ENCODE data around the gene LIPJ.

The LIPJ gene, protein sequence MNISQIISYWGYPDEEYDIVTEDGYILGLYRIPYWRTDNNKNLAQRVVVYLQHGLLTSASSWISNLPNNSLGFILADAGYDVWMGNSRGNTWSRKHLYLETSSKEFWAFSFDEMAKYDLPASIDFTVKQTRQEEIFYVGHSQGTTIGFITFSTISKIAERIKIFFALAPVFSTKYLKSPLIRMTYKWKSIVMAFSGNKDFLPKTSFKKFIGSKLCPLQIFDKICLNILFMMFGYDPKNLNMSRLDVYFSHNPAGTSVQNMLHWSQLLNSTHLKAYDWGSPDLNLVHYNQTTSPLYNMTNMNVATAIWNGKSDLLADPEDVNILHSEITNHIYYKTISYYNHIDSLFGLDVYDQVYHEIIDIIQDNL

DNA sequence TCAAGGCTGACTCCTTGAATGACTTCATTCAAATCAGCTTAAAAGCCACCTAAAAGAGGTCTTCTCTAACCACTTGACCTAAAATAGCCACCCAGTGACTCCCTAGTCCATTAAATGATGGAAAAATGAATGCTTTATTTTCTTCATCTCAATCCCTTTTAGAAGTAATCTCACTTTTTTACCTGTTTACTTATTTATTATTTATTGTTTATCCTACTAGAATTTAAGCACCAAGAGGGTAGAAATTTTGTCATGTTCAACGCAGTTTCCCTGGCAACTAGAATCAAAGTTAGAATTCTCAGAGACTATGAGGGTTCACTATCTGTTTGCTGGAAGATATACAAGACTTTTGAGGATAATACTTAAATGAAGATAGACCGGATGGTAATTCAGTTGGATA lies at the start of gene LIPJ:
Gene LIPJ (plus strand): TSS at position 301 of the 400 bp plus-strand sequence. CDS start 3,926 bp downstream, outside the sequence.
- Mint-ChIP-seq H3K9me3 (no peaks in the 10 kb centered on the region), H3K4me3 (no peak within 1 kb of the TSS), H3K4me1 (peaks cover 5% of the 10 kb centered on the region), H3K36me3 (no peaks in the 10 kb centered on the region), H3K27ac (no peak within 1 kb of the TSS), H3K27me3 (no peaks in the 10 kb centered on the region)
- ATAC-seq (ENCODE audit: low read depth): no peak
- no peak for DNase-seq (ENCODE audit: low spot score in 2 of 2)

DNA sequence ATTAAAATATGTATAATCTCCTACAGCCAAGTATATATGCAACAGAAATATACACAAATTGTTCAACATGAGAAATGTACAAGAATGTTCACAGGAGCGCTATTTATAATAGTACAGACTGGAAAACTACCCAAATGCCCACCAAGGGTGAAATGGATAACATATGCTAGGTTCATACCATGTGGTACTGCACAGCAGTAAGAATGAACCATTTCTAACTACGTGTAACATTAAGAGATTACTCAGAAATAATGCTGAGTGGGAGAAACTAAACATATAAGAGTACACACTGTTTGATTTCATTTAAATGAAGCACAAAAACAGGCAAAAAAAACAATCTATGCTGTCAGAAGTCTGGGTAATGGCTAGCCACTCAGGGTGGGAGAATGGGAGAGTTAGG lies 49.2 kb upstream of the LIPJ start:
- Mint-ChIP-seq H3K27ac (no peak overlapping the region), H3K4me1 (no peaks in the 10 kb centered on the region), H3K36me3 (peaks cover 4% of the 10 kb centered on the region), H3K27me3 (no peaks in the 10 kb centered on the region), H3K4me3 (no peak overlapping the region), H3K9me3 (no peaks in the 10 kb centered on the region)
- DNase-seq (ENCODE audit: low spot score in 2 of 2): no peak
- ATAC-seq (ENCODE audit: low read depth): no peak

GRCh38 chr10:88538048-88538447 lies 48.5 kb upstream of the LIPJ start:
- Mint-ChIP-seq H3K9me3 (no peaks in the 10 kb centered on the region), H3K36me3 (peaks cover 4% of the 10 kb centered on the region), H3K4me1 (no peaks in the 10 kb centered on the region), H3K27ac (no peak overlapping the region), H3K4me3 (no peak overlapping the region), H3K27me3 (no peaks in the 10 kb centered on the region)
- ATAC-seq (ENCODE audit: low read depth): no peak
- DNase-seq (ENCODE audit: low spot score in 2 of 2): no peak

- Mint-ChIP-seq H3K4me1 (no peaks in the 10 kb centered on the region), H3K27ac (no peak overlapping the region), H3K36me3 (peaks cover 2% of the 10 kb centered on the region), H3K9me3 (no peaks in the 10 kb centered on the region), H3K4me3 (no peak overlapping the region), H3K27me3 (no peaks in the 10 kb centered on the region)
- DNase-seq (ENCODE audit: low spot score in 2 of 2): no peak
- ATAC-seq (ENCODE audit: low read depth): no peak
Observed at GRCh38 chr10:88540351-88540750, 46.2 kb upstream of the LIPJ start.

GRCh38 chr10:88541116-88541626 lies 45.4 kb upstream of the LIPJ start:
- no peaks in the 10 kb centered on the region for H3K9me3 Mint-ChIP-seq
- ATAC-seq (ENCODE audit: low read depth) (no peak), DNase-seq (ENCODE audit: low spot score in 2 of 2) (no peak)
- peaks cover 2% of the 10 kb centered on the region for H3K36me3 Mint-ChIP-seq
- no peaks in the 10 kb centered on the region for H3K27me3 Mint-ChIP-seq
- H3K4me3 Mint-ChIP-seq: no peak overlapping the region
- no peaks in the 10 kb centered on the region for H3K4me1 Mint-ChIP-seq
- no peak overlapping the region for H3K27ac Mint-ChIP-seq

DNA sequence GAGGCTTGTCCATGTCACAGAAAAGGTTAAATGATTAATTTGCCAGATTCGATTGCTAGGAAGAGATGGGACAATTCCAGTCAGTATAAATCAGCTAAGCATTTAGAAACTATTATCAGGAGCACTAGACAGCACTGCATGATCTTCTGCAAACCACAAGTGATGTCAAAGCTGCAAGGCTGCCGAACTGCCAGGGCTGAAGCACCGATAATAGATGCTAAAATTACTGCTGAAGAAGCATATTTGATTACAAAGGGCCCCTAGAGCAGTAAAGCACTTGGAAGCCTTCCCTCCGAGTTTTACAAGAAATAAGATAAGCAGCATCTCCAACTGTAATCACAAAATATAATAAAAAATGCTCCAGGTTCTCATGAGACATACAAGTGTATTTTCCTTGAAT lies 44.0 kb upstream of the LIPJ start:
- ATAC-seq (ENCODE audit: low read depth): no peak
- no peaks in the 10 kb centered on the region for H3K27me3 Mint-ChIP-seq
- H3K4me1 Mint-ChIP-seq: no peaks in the 10 kb centered on the region
- no peak for DNase-seq (ENCODE audit: low spot score in 2 of 2)
- no peak overlapping the region for H3K4me3 Mint-ChIP-seq
- H3K27ac Mint-ChIP-seq: no peak overlapping the region
- H3K9me3 Mint-ChIP-seq: no peaks in the 10 kb centered on the region
- peaks cover 2% of the 10 kb centered on the region for H3K36me3 Mint-ChIP-seq

DNA sequence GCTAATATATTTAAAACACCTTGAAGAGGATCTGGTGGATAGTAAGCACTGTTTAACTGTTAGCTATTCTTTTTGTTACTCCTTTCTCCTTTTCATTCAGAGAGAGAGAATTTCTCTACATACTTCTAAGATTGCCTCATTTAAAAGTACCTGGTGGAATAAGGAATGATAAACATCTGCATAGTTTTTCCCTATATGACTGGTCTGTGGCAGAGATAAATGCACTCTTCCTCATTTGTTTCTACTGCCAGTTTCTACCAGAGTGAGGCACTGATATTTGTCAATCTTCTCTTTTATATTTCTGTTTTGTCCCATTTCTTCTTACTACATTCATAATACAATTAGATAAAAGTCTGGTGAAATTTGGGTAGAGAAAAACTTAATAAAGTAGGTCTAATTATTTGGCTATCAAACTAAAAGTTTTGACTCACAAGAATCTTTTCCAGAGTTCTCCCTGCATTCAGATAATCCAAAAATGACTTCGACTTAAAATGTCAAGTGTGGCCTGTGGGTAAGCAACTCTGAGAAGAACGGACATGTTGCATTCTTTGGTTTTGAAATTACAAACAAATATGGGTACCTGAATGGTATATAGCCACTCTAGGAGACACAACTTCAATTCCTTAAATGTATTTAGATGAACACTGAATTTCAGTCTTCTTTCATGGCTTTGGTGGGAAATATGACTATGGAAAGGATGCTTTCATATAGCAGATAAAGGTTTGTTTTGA lies 42.3 kb upstream of the LIPJ start:
- DNase-seq (ENCODE audit: low spot score in 2 of 2): no peak
- Mint-ChIP-seq H3K27ac (no peak overlapping the region), H3K27me3 (no peaks in the 10 kb centered on the region), H3K4me1 (no peaks in the 10 kb centered on the region), H3K4me3 (no peak overlapping the region), H3K9me3 (no peaks in the 10 kb centered on the region), H3K36me3 (peaks cover 2% of the 10 kb centered on the region)
- no peak for ATAC-seq (ENCODE audit: low read depth)

GRCh38 chr10:88545359-88545758 lies 41.2 kb upstream of the LIPJ start:
- Mint-ChIP-seq H3K4me1 (no peaks in the 10 kb centered on the region), H3K27ac (peak overlapping the region; percentile 46), H3K4me3 (no peak overlapping the region), H3K27me3 (no peaks in the 10 kb centered on the region), H3K9me3 (no peaks in the 10 kb centered on the region), H3K36me3 (peaks cover 2% of the 10 kb centered on the region)
- no peak for ATAC-seq (ENCODE audit: low read depth)
- no peak for DNase-seq (ENCODE audit: low spot score in 2 of 2)

- peaks cover 2% of the 10 kb centered on the region for H3K36me3 Mint-ChIP-seq
- H3K4me1 Mint-ChIP-seq: no peaks in the 10 kb centered on the region
- H3K9me3 Mint-ChIP-seq: no peaks in the 10 kb centered on the region
- ATAC-seq (ENCODE audit: low read depth) (no peak), DNase-seq (ENCODE audit: low spot score in 2 of 2) (no peak)
- no peak overlapping the region for H3K27ac Mint-ChIP-seq
- H3K27me3 Mint-ChIP-seq: no peaks in the 10 kb centered on the region
- H3K4me3 Mint-ChIP-seq: no peak overlapping the region
Observed at GRCh38 chr10:88546497-88546896, 40.1 kb upstream of the LIPJ start.

- Mint-ChIP-seq H3K9me3 (no peaks in the 10 kb centered on the region), H3K27ac (no peak overlapping the region), H3K36me3 (peaks cover 2% of the 10 kb centered on the region), H3K4me1 (no peaks in the 10 kb centered on the region), H3K4me3 (no peak overlapping the region), H3K27me3 (no peaks in the 10 kb centered on the region)
- no peak for ATAC-seq (ENCODE audit: low read depth)
- DNase-seq (ENCODE audit: low spot score in 2 of 2): no peak
Observed at GRCh38 chr10:88551246-88551645, 35.3 kb upstream of the LIPJ start.

GRCh38 chr10:88553116-88553752 lies 33.3 kb upstream of the LIPJ start:
- Mint-ChIP-seq H3K27me3 (no peaks in the 10 kb centered on the region), H3K4me1 (no peaks in the 10 kb centered on the region), H3K27ac (no peak overlapping the region), H3K36me3 (peaks cover 4% of the 10 kb centered on the region), H3K4me3 (no peak overlapping the region), H3K9me3 (no peaks in the 10 kb centered on the region)
- peak; percentile 15 to 48 for DNase-seq (ENCODE audit: low spot score in 2 of 2)
- peak; percentile 92 for ATAC-seq (ENCODE audit: low read depth)

GRCh38 chr10:88555190-88555908 lies 31.2 kb upstream of the LIPJ start:
- H3K36me3 Mint-ChIP-seq: peaks cover 4% of the 10 kb centered on the region
- no peaks in the 10 kb centered on the region for H3K9me3 Mint-ChIP-seq
- no peak overlapping the region for H3K27ac Mint-ChIP-seq
- no peak overlapping the region for H3K4me3 Mint-ChIP-seq
- ATAC-seq (ENCODE audit: low read depth) (no peak), DNase-seq (ENCODE audit: low spot score in 2 of 2) (no peak)
- no peaks in the 10 kb centered on the region for H3K4me1 Mint-ChIP-seq
- no peaks in the 10 kb centered on the region for H3K27me3 Mint-ChIP-seq

- Mint-ChIP-seq H3K4me3 (no peak overlapping the region), H3K9me3 (no peaks in the 10 kb centered on the region), H3K27me3 (no peaks in the 10 kb centered on the region), H3K27ac (no peak overlapping the region), H3K36me3 (peaks cover 4% of the 10 kb centered on the region), H3K4me1 (no peaks in the 10 kb centered on the region)
- DNase-seq (ENCODE audit: low spot score in 2 of 2) (no peak), ATAC-seq (ENCODE audit: low read depth) (no peak)
Observed at GRCh38 chr10:88557256-88557655, 29.3 kb upstream of the LIPJ start.

DNA sequence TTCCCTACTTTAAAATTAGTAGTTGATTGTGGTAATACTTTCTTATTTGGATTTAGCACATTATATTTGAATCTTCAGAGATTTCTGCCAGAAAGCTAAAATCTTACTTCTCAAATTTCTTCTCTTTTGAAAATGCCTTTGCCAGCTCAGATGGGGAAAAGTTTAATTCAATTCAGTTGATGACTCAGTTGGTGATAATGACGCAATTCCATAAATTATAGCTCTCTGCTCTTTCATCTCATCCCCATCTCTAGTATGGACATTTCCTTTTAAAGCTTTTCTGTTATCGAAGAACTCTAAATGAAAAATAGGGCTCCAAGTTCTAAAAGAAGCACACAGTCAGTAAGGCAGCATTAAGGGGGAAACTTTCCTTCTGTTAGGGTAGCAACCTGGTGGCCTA lies 28.9 kb upstream of the LIPJ start:
- Mint-ChIP-seq H3K27ac (no peak overlapping the region), H3K4me1 (no peaks in the 10 kb centered on the region), H3K27me3 (no peaks in the 10 kb centered on the region), H3K4me3 (no peak overlapping the region), H3K9me3 (no peaks in the 10 kb centered on the region), H3K36me3 (peaks cover 5% of the 10 kb centered on the region)
- DNase-seq (ENCODE audit: low spot score in 2 of 2): no peak
- ATAC-seq (ENCODE audit: low read depth): no peak
